AG04450 (cell line): ENCODE results near the gene MPHOSPH9. TPM values are rescaled to one million over a fixed set of nuclear protein-coding genes. Genes with fewer than 3 reads are reported as not detected.

Experiments used
- CTCF ChIA-PET: fragments of 300-600, 350-600 bp; formaldehyde crosslinking; extraction: SDS; loops from one replicate; lab custom pipeline; 2022; ENCODE audit warnings: antibody characterized with exemption, inconsistent platforms; lab: Charles Lee
- POLR2A ChIA-PET: fragments of 350-600 bp; formaldehyde crosslinking; extraction: SDS; loops from one replicate; lab custom pipeline; 2021; ENCODE audit warnings: antibody characterized with exemption, inconsistent platforms; lab: Yijun Ruan, JAX
- DNase-seq: peaks from one replicate; pipeline ENCODE4 v3.0.0-alpha.2; 2011; ENCODE audit warnings: low read depth, low spot score
- H3K27ac ChIP-seq: one replicate; pipeline ENCODE4 v1.5.1; 2012; ENCODE audit warnings: low read depth, low read length, control low read depth
- H3K27me3 ChIP-seq: one replicate; pipeline ENCODE4 v1.6.0; 2012; ENCODE audit warnings: low read length; ENCODE audit not compliant: control insufficient read depth, insufficient read depth
- H3K4me3 ChIP-seq: 2 replicates; pipeline ENCODE4 v1.5.1; 2011; ENCODE audit warnings: mild to moderate bottlenecking, low read depth, low read length, control low read depth
- H3K9me3 ChIP-seq: 2 replicates; pipeline ENCODE4 v1.5.1; 2012; ENCODE audit warnings: low read length; ENCODE audit not compliant: control insufficient read depth, insufficient read depth
- CTCF ChIP-seq: IDR thresholded peaks from 2 replicates; pipeline ENCODE4 v1.5.1; 2011; ENCODE audit warnings: low read depth, low read length, control low read depth, inconsistent platforms
- polyA minus RNA-seq: library from RNA; depleted of rRNA, polyadenylated mRNA; stranded (reverse); fragments of >200 nt; gene quantifications from 2 replicates; pipeline ENCODE4 v1.2.3, GENCODE V29; 2011; rRNA and poly(A)+ RNA removed
- polyA plus RNA-seq: library from polyadenylated mRNA; depleted of rRNA; stranded (reverse); fragments of >200 nt; gene quantifications from 2 replicates; pipeline ENCODE4 v1.2.3, GENCODE V29; 2011; rRNA removed

MPHOSPH9 gene, protein sequence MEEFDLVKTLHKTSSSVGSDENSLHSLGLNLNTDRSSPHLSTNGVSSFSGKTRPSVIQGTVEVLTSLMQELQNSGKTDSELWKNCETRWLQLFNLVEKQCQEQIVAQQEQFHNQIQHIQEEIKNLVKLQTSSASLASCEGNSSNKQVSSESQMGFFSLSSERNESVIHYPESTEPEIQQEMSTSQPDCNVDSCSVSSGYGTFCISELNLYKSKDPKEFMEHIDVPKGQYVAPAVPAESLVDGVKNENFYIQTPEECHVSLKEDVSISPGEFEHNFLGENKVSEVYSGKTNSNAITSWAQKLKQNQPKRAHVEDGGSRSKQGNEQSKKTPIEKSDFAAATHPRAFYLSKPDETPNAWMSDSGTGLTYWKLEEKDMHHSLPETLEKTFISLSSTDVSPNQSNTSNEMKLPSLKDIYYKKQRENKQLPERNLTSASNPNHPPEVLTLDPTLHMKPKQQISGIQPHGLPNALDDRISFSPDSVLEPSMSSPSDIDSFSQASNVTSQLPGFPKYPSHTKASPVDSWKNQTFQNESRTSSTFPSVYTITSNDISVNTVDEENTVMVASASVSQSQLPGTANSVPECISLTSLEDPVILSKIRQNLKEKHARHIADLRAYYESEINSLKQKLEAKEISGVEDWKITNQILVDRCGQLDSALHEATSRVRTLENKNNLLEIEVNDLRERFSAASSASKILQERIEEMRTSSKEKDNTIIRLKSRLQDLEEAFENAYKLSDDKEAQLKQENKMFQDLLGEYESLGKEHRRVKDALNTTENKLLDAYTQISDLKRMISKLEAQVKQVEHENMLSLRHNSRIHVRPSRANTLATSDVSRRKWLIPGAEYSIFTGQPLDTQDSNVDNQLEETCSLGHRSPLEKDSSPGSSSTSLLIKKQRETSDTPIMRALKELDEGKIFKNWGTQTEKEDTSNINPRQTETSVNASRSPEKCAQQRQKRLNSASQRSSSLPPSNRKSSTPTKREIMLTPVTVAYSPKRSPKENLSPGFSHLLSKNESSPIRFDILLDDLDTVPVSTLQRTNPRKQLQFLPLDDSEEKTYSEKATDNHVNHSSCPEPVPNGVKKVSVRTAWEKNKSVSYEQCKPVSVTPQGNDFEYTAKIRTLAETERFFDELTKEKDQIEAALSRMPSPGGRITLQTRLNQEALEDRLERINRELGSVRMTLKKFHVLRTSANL
- polyA plus RNA-seq (15.4 and 20.3 TPM in 2 replicates), polyA minus RNA-seq (19.3 and 35.0 TPM in 2 replicates)

GRCh38 chr12:123232807-123233504 is at the start of gene MPHOSPH9, which contains the start of gene MTRFR:
MPHOSPH9 (minus strand) TSS chr12:123233141; CDS start chr12:123230364, 2,777 bp downstream.
MTRFR (plus strand) TSS chr12:123233436; CDS start chr12:123253675, 20,239 bp downstream.
- Histone ChIP-seq H3K27me3 (no peaks in the 10 kb centered on the region), H3K9me3 (no peaks in the 10 kb centered on the region; the same call in 1 of the 2 replicates), H3K27ac (peak within 1 kb of the TSS; percentile 76), H3K4me3 (peak within 1 kb of the TSS; percentile 99)
- peak; percentile 99 for DNase-seq
- POLR2A ChIA-PET, result interaction anchor here (0.6 to 2.5 kb wide), 49 partner anchors 9 to 479 kb away, joined by 3 to 56 read pairs (median 4); partner anchors contain the start of genes ABCB9, ARL6IP4, ATP6V0A2 and DDX55
- TF ChIP-seq CTCF, result no peak
- CTCF ChIA-PET, result interaction anchor here (0.7 to 3.0 kb wide), 4 partner anchors 72 to 228 kb away, joined by 3 to 25 read pairs (median 7); no protein-coding TSS in a partner anchor

DNA sequence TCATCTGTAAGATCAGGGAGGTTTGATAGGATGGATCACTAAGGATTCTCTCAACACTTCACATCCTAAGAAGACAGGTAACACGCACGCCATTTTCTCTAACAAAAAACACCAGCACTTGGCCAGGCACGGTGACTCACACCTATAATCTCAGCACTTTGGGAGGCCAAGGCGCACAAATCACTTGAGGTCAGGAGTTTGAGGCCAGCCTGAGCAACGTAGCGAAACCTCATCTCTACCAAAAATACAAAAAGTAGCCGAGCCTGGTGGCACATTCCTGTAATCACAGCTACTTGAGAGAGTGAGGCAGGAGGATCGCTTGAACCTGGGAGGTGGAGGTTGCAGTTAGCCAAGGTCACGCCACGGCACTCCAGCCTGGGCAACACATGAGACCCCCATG is 49.2 kb upstream of the MPHOSPH9 start:
- Histone ChIP-seq H3K4me3 (no peak overlapping the region), H3K27ac (no peak overlapping the region), H3K9me3 (no peaks in the 10 kb centered on the region), H3K27me3 (no peaks in the 10 kb centered on the region)
- ChIA-PET CTCF (no interaction called here), POLR2A (interaction anchor here (0.6 kb wide), 1 partner anchor 13 kb away, joined by 3 read pairs; no protein-coding TSS in a partner anchor)
- no peak for TF ChIP-seq CTCF
- DNase-seq, result no peak

GRCh38 chr12:123280971-123281370 is 48.0 kb upstream of the MPHOSPH9 start:
- H3K27ac ChIP-seq, result no peak overlapping the region
- TF ChIP-seq CTCF, result no peak
- no peak for DNase-seq
- ChIA-PET CTCF (interaction anchor here (0.6 kb wide), 1 partner anchor 93 kb away, joined by 3 read pairs; no protein-coding TSS in a partner anchor), POLR2A (no interaction called here)
- H3K27me3 ChIP-seq, result no peaks in the 10 kb centered on the region
- no peaks in the 10 kb centered on the region for H3K9me3 ChIP-seq
- H3K4me3 ChIP-seq, result no peak overlapping the region

DNA sequence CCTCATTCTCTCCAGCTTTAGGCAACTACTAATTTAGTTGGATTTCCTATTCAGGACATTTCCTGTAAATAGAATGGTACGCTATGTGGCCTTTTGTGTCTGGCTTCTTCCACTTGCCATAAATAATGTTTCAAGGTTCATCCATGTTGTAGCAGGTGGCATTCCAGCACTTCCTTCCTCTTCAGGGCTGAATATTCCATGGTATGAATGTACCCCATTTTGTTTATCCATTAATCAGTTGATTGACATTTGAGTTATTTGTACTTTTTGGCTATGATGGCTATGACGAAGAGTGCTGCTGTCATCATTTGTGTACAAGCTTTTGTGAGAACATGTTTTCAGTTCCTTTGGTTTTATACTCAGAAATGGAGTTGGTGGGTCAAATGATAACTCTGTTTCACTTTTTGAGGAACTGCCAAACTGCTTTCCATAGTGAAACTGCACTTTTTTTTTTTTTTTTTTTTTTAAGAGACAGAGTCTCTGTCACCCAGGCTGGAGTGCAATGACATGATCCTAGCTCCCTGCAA is 45.2 kb upstream of the MPHOSPH9 start:
- no peaks in the 10 kb centered on the region for H3K9me3 ChIP-seq
- H3K27me3 ChIP-seq, result no peaks in the 10 kb centered on the region
- ChIA-PET CTCF (interaction anchor here (0.7 kb wide), 1 partner anchor 146 kb away, joined by 3 read pairs; no protein-coding TSS in a partner anchor), POLR2A (interaction anchor here (0.7 kb wide), 2 partner anchors 24 to 33 kb away, joined by 5 read pairs; no protein-coding TSS in a partner anchor)
- H3K4me3 ChIP-seq, result no peak overlapping the region
- no peak overlapping the region for H3K27ac ChIP-seq
- no peak for TF ChIP-seq CTCF
- DNase-seq, result no peak
